Stimulated activated CD4-positive, alpha-beta T cell treated with anti-CD3 and anti-CD28 coated beads, Interleukin-1b, Interleukin-23, amount 100 ng/mL, for 1 hour (primary cell): ENCODE measurements around the gene LINC01488.

Experiments
- DNase-seq, 2 donors: peaks; one replicate each; pipeline ENCODE4 v3.0.0-alpha.2; 2020; ENCODE audit warnings: low read depth in 2 of 2

LINC01488 gene

DNA sequence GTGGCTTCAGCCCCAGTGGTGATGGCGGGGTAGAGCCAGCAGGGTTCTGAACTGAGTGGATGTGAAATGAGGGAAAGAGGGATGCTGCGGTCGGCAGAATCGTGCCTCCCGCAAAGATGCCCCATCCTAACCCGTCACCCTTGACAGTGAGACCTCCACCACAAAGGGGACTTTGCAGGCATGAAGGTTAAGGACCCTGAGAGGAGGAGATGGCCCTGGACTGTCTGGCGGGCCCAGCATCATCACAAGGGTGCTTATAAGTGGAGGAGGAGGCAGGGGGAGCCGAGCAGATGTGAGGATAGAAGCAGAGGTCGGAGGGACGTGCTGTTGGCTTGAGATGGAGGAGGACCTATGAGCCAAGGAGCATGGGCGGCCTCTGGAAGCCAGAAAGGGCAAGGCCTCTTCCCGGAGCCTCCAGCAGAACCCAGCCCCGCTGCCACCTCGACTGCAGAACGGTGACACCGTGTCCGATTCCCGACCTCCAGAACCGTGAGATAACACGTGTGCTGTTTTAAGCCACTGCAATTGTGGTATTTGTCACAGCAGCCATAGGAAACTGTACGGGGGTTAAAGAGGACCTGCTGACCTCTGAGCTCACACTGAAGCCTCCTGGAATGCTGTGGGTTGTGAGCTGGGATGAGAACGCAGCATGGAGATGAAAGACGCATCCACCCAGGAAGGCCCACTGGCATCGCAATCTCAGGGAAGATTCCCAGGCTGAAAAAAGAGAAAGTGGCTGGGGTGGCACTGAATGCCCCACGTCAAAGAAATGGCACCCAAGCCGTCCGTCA is 10.9 kb downstream of the LINC01488 start:
- DNase-seq, result no peak

DNA sequence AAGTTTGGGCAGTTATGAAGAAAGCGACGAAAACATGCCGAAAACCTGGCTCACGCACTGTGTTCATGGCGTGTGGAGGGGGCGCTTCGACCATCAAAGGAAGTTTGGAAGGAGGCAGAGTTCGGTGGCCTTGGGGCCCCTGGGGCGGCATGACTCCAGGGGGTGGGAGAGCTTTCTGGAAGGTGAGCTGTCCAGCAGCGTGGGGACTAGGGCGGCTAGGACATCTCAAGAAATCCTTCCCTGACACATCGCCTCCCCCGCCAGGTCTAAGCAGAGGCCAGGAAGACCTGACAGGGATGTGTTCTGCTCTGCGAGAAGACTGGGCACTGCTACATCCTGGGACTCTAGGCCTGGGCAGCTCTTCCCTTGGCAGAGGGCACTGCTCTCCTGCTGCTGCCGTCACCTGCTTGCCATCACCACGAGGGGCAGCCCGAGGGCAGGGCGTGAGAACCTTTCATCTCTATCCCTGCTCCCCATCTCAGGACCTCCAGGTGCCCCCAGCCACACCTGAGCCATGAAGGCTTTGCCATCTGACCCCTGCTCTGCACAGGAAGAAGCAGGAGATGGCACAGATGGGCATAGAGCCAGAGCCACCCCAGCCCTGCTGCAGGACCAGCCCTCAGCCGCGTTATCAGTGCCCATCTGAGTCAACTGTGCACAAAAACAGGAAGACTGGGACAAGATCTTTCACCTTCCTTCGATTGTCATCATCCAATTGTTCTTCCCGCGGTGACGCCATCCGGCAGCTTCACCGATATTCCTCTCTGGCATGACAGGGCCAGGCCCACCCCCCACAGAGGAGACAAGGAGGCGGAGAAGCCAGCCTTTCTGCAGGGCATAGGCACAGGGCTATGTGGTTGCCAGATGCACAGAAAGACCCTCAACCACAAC is 12.7 kb downstream of the LINC01488 start:
- no peak for DNase-seq

DNA sequence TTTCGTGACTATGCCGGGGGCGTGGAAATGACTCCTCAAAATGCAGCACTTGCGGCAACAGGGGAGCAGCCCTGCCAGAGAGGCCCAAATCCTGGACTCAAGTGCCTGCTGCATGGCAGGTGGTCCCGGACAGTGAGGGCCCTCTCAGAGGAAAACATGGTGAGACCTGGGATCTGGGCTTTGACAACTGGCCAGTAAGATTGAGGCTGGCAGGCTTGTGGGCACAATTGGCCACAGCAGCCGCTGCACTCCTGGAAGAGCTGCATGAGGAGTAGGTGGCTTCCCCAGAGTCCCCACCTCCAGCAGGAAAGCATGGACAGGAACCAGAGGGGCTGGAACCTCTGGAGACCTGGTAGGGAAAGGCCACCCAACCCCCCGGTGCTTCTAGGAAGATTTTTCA is 13.4 kb downstream of the LINC01488 start:
- DNase-seq, result no peak

DNA sequence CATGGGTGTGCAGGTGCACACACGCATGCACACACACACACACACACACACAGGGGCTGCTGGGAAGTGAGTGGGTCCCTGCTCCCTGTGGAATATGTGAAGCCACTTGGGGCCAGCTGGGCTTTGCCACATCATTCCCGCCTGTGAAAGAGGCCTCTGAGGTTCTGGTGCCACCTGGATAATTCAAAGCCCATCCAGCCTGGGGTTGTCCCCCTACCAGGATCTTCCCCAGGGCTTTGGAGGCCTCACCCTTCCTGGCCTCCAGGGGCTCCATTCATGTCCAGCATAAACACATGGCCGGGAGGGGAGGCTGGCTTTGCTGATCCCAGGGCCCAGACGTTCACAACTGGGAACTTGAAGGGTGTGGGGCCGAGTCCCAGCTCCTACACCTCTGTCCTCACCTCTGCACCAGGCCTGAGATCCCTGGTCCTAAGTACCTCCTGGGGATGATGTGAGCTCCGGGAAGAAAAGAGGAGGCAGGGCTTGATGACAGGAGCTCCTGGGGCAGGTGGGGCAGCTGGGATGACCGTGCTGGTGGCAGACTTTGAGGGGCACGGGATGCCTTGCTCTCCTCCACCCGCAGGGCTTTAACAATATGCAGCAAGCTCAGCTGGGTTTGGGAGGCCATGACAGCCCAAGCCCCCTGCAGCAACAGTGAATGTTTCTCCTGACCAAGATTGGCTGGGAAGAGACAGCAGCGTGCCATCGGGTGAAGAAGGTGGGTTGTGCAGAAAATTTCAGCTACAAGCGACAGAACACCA is 14.2 kb downstream of the LINC01488 start:
- no peak for DNase-seq

DNA sequence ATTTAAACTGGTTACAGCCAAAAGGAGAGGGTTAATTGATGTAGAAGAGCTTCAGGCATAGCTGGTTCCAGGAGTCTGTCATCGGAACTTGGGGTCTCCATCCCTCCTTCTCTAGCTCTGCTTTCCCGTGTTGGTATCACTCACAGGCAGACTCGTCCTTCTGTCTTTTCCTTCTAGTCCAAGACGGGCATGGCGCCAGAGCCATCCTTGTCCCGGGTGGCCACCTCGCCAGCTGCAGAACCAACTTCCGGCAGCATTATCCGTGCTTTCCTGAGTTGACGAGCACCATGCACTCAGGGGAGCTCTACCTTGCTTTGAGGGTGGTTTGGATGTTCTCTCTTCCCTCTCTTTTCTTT is 14.7 kb downstream of the LINC01488 start:
- no peak for DNase-seq

DNA sequence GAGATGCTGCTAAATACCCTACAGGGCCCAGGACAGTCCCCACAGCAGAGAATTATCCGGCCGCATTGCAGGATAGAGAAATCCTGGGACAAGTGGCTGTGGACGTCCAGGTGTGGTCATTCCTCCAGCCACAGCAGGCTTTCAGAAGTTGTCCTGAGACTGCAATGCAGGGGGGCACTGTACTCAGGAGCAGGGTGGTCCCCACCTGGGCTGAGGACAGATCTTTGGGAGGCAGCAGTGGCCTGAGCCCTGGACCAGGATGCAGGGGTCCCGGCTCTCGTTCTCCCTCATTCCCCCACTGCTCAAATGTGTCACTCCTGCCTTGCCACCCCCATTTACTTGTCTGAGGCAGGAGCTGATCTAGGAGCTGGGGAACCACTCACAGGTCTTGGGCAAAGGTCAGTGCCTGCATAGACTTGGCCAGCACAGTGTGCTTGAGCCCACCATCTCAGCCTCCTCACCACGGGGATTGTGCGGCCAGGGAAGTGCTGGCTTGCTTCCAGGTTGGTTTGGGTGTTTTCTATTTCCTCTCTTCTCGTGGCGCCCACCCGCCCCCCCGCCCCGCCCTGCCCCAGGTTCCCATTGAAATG is 15.3 kb downstream of the LINC01488 start:
- DNase-seq, result no peak

DNA sequence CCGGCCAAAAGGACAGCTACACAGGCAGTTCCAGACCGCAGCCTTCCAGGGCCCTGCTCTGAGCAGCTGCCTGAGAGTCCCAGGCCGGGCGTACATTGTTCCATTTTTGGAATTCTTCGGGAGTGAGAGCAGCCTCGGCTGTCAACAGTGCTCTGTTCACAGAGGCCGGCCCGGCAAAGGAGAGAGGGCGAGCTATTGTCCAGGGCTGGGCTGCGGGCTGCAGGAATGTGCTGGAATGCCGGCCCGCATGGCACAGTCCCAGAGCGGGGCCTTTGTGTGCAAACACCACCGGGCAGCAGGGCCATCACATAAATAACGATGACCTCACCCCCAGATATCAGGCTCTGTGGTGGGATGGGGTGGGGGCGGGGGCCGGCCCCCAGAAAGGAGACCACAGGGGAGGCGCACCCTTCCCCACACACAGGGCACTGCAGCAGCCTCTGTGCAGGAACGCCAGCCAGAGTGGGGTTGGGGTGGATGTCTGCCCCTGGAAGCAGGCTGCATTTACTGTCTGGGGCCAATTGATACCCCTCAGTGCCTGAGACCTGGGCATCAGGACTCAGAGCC is 15.8 kb downstream of the LINC01488 start:
- no peak for DNase-seq

DNA sequence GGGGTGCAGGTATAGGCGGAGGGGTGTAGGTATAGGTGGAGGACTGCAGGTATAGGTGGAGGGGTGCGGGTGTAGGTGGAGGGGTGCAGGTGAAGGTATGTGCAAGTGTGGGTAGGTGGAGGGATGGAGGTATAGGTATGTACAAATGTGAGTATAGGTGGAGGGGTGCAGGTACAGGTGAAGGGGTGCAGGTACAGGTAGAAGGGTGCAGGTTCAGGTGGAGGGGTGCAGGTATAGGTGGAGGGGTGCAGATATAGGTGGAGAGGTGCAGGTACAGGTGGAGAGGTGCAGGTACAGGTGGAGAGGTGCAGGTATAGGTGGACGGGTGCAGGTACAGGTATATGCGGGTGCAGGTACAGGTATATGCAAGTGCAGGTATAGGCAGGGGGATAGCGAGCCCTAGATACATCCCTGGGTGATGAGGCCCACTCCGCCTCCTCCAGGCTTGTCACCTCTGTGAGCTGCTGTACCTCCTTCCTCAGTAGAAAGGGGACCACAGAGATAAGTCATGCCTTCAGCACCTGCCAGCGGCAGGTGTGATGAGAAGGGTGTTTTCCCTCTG is 17.2 kb downstream of the LINC01488 start:
- no peak for DNase-seq

DNA sequence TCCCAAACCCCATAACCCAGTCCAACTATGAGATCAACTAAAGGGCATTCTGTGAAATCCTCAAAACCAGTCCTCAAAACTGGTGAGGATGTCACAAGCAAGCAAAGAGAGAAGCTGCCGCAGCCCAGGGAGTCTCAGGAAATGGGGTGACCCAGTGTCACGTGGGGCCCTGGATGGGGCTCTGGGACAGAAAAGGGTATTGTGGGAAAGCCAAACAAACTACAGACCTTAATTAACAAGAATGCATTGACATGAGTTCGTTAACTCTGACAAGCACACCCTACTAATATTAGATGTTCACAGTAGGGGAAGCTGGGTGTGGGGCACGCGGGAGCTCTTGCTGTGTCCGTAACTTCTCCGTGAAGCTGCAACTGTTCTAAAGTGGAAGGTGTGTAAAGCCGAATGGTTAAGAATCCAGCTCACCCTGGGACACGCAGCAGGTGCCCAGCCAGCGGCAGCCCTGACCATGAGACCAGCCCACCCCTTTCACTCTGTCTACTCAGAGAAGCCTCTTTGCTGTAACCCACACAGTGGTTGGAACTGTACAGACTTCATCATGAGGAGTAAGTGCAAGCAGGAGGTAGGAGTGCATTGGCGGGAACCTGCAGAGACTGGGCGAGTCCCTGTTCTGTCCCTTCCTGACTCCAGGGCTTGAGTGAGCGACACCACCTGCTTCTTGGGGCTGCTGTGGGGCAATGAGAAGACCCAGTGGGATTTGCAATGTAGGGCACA is 17.9 kb downstream of the LINC01488 start:
- DNase-seq, result no peak

DNA sequence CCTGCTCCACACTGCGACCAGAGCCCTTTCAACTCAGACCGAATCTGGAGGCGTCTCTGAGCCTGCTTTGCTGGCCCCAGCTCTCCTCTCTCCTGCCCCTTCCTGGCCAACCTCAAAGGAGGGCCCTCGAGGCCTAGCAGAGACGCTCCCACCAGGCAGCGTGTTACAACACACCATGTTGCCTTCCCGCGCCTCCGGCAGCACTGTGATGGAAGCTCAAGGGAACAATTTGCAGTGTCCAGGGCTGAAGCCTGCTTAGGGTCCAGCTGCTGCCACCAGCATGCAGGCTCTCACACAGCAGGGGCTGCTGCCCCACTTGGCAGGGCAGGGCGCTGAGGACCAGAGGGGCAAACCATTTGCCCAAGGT is 18.4 kb downstream of the LINC01488 start:
- DNase-seq, result no peak

DNA sequence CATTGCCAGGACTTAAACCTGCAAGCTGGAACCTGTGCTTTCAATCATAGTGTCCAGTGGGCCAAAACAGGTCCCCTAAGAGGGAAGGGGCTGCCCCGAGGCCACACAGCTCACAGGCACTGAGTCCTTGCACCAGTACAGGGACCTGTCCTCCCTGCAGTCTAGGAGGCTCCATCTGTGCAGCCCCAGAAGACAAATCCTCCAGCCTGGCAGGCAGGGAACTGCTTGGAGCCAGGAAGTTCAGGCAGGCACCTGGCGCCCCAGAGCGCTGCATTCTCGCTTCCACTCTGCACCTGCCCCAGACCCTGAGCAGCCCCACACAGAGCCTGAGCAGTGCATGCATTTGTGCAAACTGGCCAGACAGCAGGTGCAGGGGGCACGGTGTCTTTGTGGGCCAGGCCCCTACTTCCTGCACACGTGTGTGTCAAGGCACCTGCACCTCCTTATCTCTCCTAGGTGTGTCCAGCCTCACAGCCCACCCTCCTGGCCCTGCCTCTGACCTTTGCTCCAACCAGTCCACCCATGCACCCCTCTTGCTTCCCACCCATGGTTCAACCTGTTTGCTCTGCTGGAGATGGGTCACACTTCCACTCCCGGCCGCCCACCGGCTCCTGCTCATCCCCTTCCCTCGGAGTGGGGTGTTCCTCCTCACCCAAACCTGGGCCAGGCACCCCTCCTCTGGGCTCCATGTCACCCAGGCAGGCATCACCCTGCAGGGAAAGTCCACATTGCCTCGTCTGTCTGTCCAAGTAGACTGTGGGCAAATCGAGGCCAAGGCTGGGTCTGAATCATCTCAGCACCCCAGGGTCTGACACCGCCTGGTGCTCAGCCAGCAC is 19.0 kb downstream of the LINC01488 start:
- DNase-seq, result no peak

DNA sequence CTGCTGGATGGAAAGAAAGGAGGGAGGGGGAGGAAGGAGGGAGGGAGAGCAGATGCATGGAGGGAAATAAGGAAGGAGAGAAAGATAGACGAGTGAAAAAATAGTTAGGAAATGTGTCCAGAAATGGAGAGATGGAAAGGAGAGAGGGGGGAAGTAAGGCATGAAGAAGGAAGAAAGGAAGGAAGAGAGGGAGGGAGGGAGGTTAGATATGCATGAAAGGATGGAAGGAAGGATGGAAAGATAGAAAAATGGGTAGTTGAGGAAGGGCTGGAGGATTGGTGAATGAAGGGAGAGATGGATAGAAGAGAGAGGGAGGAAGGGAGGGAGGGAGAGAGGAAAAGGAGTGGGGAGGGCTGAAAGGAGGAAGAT is 19.6 kb downstream of the LINC01488 start:
- no peak for DNase-seq

DNA sequence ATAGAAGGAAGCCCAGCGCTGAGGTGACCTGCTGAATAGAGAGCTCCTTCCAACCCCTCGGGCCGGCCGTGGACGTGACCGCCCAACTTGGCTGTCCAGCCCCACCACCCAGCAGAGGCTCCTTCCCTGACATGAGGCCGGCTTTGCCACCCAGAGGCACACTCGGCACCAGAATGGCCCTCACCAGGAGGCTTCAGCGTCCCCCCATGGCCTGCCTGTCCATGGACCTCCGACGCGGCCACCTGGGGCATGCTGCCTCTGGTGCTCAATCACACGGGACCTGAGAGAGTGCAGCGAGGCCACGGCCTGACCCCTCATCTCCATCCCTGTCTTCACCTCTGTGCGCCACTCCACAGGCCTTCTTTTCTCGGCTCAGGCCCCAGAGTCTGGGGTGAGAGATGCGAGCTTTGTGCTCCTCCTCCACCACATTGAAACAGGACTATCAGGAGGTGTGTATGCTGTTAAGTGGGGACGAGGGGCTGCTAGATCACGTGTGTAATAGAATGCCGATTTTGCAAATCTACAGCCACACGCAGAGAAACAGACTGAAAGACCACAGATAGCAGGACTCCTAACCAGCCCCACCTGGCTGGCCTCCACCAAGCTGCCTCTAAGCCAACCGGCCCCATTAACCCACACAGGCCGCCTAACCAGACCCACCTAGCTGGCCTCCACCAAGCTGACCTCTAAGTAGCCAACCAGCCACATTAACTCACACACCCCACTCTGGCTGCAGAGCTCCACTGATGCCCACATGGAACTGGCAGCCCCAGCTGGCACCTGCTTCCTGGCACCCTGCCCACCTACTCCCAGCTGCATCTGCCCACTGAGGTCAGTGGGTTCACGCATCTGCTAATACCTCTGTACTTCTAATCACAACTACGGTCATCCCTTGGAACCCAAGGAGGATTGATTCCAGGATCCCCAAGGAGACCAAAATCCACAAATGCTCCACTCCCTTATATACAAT is 20.7 kb downstream of the LINC01488 start:
- DNase-seq, result no peak

DNA sequence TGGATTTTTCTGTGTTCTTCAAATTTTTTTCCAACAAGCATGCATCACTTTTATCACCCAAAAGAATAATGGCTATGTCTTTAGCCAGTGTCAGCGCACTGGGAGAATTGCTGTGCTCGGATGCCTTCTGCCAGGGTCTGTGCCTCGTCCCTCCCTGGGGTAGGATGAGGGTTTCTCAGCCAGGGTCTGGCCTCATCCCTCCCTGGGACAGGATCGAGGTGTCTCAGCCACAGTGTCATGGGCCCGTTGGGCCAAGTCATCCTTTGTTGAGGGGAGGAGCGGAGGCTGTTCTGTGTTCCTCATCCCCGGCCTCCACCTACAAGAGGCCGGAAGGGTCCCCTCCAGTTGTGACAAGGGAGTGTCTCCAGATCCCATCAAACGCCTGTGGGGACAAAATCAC is 22.7 kb downstream of the LINC01488 start:
- no peak for DNase-seq

DNA sequence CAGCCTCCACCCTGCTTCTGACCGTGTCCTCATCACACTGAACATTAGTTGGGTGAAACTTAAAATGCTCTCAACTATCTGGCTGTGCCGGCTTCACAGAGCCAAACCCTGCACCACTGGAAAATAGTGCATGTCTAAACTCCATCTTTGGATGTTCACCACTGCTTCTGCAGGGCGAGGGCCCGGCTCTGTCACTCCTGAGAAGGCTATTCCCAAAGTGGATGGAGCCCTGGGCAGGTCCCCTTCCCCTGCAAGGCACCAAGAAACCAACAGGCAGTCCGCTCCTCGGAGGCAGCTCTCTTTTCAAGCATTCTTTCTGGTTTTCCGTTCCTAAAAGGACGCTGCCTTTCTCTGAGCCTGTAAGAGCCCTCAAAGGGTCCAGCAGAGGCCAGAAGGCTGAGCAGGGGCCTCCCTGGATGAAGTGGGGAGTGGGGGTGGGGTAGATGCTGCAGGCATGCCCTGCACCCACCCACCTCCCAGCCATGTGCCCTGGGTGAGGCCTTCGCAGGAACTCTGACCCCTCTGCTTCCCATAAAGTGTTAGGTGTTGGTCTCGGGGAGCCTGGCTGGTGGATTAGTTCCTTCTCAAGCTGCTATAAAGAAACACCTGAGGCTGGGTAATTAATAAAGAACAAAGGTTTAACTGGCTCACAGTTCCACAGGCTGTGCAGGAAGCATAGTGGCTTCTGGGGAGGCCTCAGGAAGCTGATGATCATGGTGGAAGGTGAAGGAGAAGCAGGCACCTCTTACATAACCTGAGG is 23.3 kb downstream of the LINC01488 start:
- no peak for DNase-seq

DNA sequence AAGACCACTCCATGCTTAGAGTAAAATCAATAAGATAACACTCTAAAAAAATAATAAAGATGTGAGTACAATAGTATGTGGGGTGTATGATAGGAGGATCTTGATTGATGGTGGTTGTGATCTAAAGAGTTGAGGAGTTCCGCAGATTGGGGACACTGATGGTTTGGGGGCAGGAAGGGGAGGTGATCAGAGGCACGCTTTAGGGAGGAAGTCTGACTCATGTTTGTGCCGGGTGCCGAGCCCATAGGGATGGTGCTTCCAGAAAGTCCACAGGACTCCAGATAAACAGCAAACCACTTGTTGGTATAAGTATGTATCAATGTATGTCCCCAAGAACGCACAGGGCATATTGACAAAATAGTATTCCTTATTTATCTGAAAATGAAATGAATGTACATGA is 27.5 kb downstream of the LINC01488 start:
- no peak for DNase-seq

DNA sequence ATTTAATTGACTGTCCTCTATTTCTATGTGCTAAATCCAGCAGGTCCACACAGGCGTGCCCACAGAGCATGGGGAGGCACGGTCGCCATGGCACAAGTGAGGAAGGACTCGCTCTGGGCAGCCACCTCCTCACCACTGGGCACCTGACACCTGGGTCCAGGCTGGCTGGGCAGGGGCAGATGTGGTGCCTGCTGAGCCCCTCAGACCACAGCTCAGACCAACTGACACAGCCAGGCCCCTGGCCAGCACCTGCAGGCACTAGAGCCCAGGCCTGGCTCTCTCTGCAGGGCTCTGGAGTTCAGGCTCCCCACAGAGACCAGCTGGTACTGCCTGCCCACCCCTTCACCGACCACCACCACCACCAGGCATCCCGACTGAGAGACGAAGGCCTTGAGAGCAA is 27.9 kb downstream of the LINC01488 start:
- no peak for DNase-seq

DNA sequence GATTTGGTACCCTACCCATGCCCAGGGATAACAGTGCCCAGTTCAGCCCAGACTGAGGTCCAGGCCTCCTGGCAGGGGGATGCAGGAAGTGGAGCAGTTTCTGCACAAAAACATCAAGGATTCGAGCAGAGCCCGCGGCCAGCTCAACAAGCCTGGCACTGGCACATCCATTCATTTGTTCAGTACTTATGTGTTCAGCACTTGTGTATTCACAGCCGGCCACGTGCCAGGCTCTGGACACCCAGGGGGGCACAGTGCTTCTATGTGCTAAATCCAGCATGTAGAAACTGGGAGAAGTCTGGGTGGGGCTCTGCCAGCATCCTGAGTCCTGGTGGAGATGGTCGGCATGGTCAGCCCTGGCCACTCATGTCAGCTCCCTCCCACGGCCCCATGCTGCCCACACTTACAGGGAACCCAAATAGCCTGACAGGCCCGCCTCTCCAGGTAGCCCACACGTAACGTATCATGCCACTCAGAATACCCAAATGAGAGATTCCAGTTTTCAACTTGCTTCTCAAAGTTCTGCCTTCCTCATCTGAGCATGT is 28.5 kb downstream of the LINC01488 start:
- DNase-seq, result no peak
